Right lobe of liver (tissue), 6 donors: ENCODE data around the gene TFPT. TPM values are rescaled to one million over a fixed set of nuclear protein-coding genes. Genes with fewer than 3 reads are reported as not detected.

Source experiments
- ATAC-seq, 4 donors: fragments of 200-7000 bp; cut with Tn5 transposase; one replicate each; pipeline ENCODE4 v1.9.1; 2020; ENCODE audit warnings: mild to moderate bottlenecking in 4 of 4, moderate library complexity in 4 of 4
- DNase-seq, 3 donors: peaks; one replicate each; pipeline ENCODE4 v3.0.0-alpha.2; 2020
- H3K27ac ChIP-seq, 3 donors: fragments of 200-600 bp; one replicate each; pipeline ENCODE4 v1.8.0; 2022
- H3K27me3 ChIP-seq, 2 donors: fragments of 200-600 bp; one replicate each; pipeline ENCODE4 v1.8.0; 2022
- H3K36me3 ChIP-seq, 4 donors: fragments of 200-600 bp; sonication (generic) in 1 of 4; one replicate each; pipeline versions ENCODE4 v1.5.1 to v1.8.0; 2017 to 2022; ENCODE audit warnings: control low read depth in 1 of 4
- H3K4me1 ChIP-seq, 4 donors: fragments of 200-600 bp; sonication (generic) in 1 of 4; one replicate each; pipeline versions ENCODE4 v1.5.1 to v1.8.0; 2017 to 2022; ENCODE audit warnings: control low read depth in 1 of 4
- H3K4me3 ChIP-seq, 3 donors: fragments of 200-600 bp; one replicate each; pipeline ENCODE4 v1.8.0; 2022
- H3K9me3 ChIP-seq, 4 donors: fragments of 200-600 bp; sonication (generic) in 1 of 4; one replicate each; pipeline versions ENCODE4 v1.5.1 to v1.8.0; 2017 to 2022; ENCODE audit warnings: control low read depth in 1 of 4
- POLR2A ChIP-seq: fragments of 450-650 bp; IDR thresholded peaks from one replicate; pipeline ENCODE4 v1.6.1; 2017; ENCODE audit warnings: antibody characterized with exemption, mild to moderate bottlenecking
- WGBS: methylation state at CpG from one replicate; pipeline ENCODE4 v1.1.6; 2018; ENCODE audit warnings: low coverage, low lambda C conversion rate; ENCODE audit not compliant: insufficient coverage; ENCODE audit errors: missing lambda C conversion rate; 5-methylcytosine and 5-hydroxymethylcytosine counted together
- intact Hi-C, 2 donors: fragments of 100-400 bp; cut with DNase I; formaldehyde crosslinking; loops; one replicate each; pipeline versions ENCODE4 v1.11.2 to v1.14.1; 2022
- total RNA-seq, 6 experiments: library from RNA; depleted of rRNA in 2 of 6; stranded (reverse); fragments of >200 nt in 2 of 6; fragmentation: NEBNext Ultra II Directional in 3 of 6; extraction: Animal tissue kit (Norgen Biotek cat#: 25700) in 3 of 6; gene quantifications; one replicate each; pipeline versions ENCODE4 v1.1.0 to v1.2.4, GENCODE V29; 2016 to 2023
- TF ChIP-seq, protein P1 (sequence below), 4 donors: fragments of 200-600 bp in 3 of 4; fragments of 450-650 bp in 1 of 4; IDR thresholded peaks; one replicate each; pipeline versions ENCODE4 v1.5.1 to v1.8.0; 2016 to 2022; ENCODE audit warnings: antibody characterized with exemption in 4 of 4, mild to moderate bottlenecking in 2 of 4
- donor health status: DM: no; HTN: yes; CAD: no.
- donor health status: DM: no; HTN: no; CAD: no.
- donor health status: DM: no; HTN: no; CAD: no.
- donor health status: DM: no; HTN: yes; CAD: no.
- donor health status: DM: no; HTN: yes; CAD: no.

Gene TFPT
- total RNA-seq, 6 experiments from 2014 or later, result 3.5 to 8.2 (median 5.7) TPM

DNA sequence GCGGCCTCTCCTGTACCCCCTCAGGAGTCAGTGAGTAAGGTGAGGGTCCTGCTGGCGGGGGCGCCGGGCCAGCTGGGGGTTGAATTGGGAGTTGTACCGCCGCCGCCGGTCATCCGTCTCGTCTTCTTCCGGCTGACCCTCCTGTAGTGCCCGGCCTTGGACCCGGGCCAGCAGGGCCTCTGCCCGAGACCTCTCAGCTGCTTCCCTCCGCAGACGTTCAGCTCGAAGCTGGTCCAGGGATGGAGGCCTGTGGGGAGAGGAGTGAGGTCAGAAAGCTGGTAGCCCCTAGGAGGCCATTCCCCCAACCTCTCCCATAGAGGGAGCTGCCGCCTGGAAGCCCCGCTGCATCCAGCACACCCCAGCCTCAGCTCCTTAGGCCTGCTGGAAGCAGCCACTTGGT, 40.2 kb upstream of the TFPT start:
- DNase-seq (no peak), ATAC-seq (no peak)
- H3K27ac ChIP-seq, result no peak overlapping the region
- no peak overlapping the region for H3K4me3 ChIP-seq
- H3K4me1 ChIP-seq, result peaks cover 0 to 16% (median 3%) of the 10 kb centered on the region in 4 donors
- no CpG with 5 or more reads among the region's 19 CpGs for WGBS
- intact Hi-C loops, result no loop called here
- peaks cover 4 to 72% (median 28%) of the 10 kb centered on the region in 4 donors for H3K36me3 ChIP-seq
- TF ChIP-seq, protein P1, sequence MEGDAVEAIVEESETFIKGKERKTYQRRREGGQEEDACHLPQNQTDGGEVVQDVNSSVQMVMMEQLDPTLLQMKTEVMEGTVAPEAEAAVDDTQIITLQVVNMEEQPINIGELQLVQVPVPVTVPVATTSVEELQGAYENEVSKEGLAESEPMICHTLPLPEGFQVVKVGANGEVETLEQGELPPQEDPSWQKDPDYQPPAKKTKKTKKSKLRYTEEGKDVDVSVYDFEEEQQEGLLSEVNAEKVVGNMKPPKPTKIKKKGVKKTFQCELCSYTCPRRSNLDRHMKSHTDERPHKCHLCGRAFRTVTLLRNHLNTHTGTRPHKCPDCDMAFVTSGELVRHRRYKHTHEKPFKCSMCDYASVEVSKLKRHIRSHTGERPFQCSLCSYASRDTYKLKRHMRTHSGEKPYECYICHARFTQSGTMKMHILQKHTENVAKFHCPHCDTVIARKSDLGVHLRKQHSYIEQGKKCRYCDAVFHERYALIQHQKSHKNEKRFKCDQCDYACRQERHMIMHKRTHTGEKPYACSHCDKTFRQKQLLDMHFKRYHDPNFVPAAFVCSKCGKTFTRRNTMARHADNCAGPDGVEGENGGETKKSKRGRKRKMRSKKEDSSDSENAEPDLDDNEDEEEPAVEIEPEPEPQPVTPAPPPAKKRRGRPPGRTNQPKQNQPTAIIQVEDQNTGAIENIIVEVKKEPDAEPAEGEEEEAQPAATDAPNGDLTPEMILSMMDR (IDR thresholded peaks at IDR 0.05), result no peak
- TF ChIP-seq POLR2A, result no peak
- H3K9me3 ChIP-seq, result no peaks in the 10 kb centered on the region
- H3K27me3 ChIP-seq, result no peaks in the 10 kb centered on the region

DNA sequence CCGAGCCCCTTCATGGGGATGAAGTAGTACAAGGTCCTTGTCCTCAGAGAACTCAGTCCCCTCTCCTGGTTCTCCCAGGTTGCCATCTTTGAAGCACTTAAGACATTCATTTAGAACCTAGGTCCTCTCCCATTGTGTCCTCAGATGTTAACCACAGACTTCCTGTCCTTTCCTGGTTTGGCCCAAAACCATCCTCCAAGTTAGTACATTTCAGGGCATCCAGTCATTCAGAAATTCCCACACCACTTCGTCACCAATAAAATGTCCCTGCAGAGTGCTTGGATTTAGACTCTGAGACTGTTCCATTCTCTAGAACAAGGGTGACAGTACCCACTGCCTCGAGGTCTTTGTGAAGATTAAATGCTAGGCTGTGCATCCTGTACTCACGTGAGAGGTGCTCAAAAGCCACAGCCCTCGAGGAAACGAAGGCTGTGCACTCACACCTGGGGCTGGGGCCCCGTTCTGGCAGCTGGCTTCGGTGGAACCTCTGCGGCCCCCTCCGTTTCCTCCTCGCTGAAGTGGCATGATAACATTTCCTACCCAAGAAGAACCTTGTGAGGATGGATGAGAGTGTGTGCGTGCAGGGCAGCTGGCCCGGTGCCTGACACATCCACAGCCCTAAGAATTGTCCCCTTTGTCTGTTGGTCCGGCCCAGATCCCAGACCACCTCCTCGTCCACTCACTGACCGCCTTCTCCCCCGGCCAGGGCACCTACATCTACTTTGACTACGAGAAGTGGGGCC, 39.3 kb upstream of the TFPT start:
- no peak overlapping the region for H3K4me3 ChIP-seq
- H3K27ac ChIP-seq, result no peak overlapping the region
- peaks cover 0 to 10% (median 0%) of the 10 kb centered on the region in 4 donors for H3K4me1 ChIP-seq
- H3K36me3 ChIP-seq, result peaks cover 4 to 81% (median 30%) of the 10 kb centered on the region in 4 donors
- no peaks in the 10 kb centered on the region for H3K9me3 ChIP-seq
- intact Hi-C loops, result no loop called here
- no peak for DNase-seq
- H3K27me3 ChIP-seq, result no peaks in the 10 kb centered on the region
- TF ChIP-seq POLR2A, result no peak
- TF ChIP-seq, protein P1 (IDR thresholded peaks at IDR 0.05), result no peak
- 62% methylated on average over 9 of the region's 18 CpGs for WGBS
- ATAC-seq, result no peak

GRCh38 chr19:54153731-54154326, 38.4 kb upstream of the TFPT start:
- intact Hi-C loops, result no loop called here
- no peak overlapping the region for H3K27ac ChIP-seq

GRCh38 chr19:54152878-54153524, 37.5 kb upstream of the TFPT start:
- WGBS, result 83% methylated on average over 1 of the region's 25 CpGs
- intact Hi-C loops, result no loop called here
- DNase-seq, result no peak
- H3K27ac ChIP-seq, result no peak overlapping the region
- no peaks in the 10 kb centered on the region for H3K4me1 ChIP-seq
- ATAC-seq, result no peak
- no peaks in the 10 kb centered on the region for H3K9me3 ChIP-seq
- H3K36me3 ChIP-seq, result peaks cover 6 to 96% (median 37%) of the 10 kb centered on the region in 4 donors
- H3K27me3 ChIP-seq, result no peaks in the 10 kb centered on the region
- no peak overlapping the region for H3K4me3 ChIP-seq
- TF ChIP-seq, protein P1 (IDR thresholded peaks at IDR 0.05), result no peak
- TF ChIP-seq POLR2A, result no peak

More at GRCh38 chr19:54153731-54154326, 38.4 kb upstream of the TFPT start:
- peaks cover 5 to 91% (median 35%) of the 10 kb centered on the region in 4 donors for H3K36me3 ChIP-seq
- DNase-seq, result no peak
- ATAC-seq, result no peak
- TF ChIP-seq, protein P1 (IDR thresholded peaks at IDR 0.05), result no peak
- no peak for TF ChIP-seq POLR2A
- no peak overlapping the region for H3K4me3 ChIP-seq
- WGBS, result 89% methylated on average over 5 of the region's 10 CpGs
- no peaks in the 10 kb centered on the region for H3K27me3 ChIP-seq
- peaks cover 0 to 7% (median 0%) of the 10 kb centered on the region in 4 donors for H3K4me1 ChIP-seq
- H3K9me3 ChIP-seq, result no peaks in the 10 kb centered on the region
